Measurements from ENCODE around the gene CEACAM16. TPM values are rescaled to one million over a fixed set of nuclear protein-coding genes. Genes with fewer than 3 reads are reported as not detected.

CEACAM16 gene
- polyA plus RNA-seq, 1 donor (not counting 4 experiments of a cell fraction or from before 2014, with no cell fraction given): not detected

DNA sequence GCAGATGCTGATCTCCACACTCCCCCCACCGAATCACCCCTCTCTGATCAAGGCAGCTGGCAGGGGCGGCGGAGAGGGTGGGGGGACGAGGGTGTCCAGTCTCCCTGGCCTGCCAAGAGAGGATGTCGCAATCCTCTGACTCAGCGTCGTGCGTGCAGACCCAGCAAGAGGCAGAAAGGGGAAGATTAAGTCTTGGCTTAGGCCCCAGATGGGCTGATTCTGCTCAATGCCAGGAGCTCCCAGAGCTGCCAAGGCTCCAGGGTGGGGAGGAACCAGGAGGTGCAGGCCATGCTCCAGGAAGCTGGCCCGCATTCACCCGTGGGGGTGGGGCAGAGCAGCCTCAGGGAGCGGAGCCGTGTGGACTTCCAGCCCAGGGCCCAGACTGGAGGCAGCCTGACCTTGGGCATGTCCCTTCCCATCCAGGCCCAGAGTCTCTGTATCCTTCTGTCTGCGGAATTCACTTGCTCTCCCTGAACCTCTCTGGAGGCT lies 42.9 kb downstream of the CEACAM16 start:
- FAIRE-seq (peak; percentile 97), DNase-seq (ENCODE audit: low read depth, low spot score) (peak; percentile 96)
- H3K27me3 ChIP-seq (ENCODE audit: control insufficient read depth, extremely low read depth, insufficient read depth, low read length): no peaks in the 10 kb centered on the region
- H3K9me3 ChIP-seq (ENCODE audit: control insufficient read depth, low read depth, low read length): no peaks in the 10 kb centered on the region
- H3K27ac ChIP-seq (ENCODE audit: control insufficient read depth, insufficient read depth, low read length): peak overlapping the region; percentile 96
- no peaks in the 10 kb centered on the region for H3K79me2 ChIP-seq (ENCODE audit: control insufficient read depth, insufficient read depth, low read length)
- no peak overlapping the region for H2AFZ ChIP-seq (ENCODE audit: control insufficient read depth, low read length)
- H3K4me2 ChIP-seq (ENCODE audit: control insufficient read depth, extremely low read depth, insufficient read depth, low read depth, low read length): peak overlapping the region; percentile 45
- H3K4me1 ChIP-seq (ENCODE audit: control insufficient read depth, extremely low read depth, insufficient read depth, low read length): peaks cover 32% of the 10 kb centered on the region
- H3K9me1 ChIP-seq (ENCODE audit: control insufficient read depth, extremely low read depth, insufficient read depth, low read length): no peaks in the 10 kb centered on the region
- TF ChIP-seq, protein P1, sequence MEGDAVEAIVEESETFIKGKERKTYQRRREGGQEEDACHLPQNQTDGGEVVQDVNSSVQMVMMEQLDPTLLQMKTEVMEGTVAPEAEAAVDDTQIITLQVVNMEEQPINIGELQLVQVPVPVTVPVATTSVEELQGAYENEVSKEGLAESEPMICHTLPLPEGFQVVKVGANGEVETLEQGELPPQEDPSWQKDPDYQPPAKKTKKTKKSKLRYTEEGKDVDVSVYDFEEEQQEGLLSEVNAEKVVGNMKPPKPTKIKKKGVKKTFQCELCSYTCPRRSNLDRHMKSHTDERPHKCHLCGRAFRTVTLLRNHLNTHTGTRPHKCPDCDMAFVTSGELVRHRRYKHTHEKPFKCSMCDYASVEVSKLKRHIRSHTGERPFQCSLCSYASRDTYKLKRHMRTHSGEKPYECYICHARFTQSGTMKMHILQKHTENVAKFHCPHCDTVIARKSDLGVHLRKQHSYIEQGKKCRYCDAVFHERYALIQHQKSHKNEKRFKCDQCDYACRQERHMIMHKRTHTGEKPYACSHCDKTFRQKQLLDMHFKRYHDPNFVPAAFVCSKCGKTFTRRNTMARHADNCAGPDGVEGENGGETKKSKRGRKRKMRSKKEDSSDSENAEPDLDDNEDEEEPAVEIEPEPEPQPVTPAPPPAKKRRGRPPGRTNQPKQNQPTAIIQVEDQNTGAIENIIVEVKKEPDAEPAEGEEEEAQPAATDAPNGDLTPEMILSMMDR (optimal IDR thresholded peaks at IDR 0.05 in 1 of 3, IDR thresholded peaks at IDR 0.05 in 1 of 3, conservative IDR thresholded peaks at IDR 0.05 in 1 of 3; ENCODE audit: extremely low read depth in 1 of 3, insufficient read depth in 2 of 3, low read length in 3 of 3): no peak
- TF ChIP-seq EZH2 (IDR thresholded peaks at IDR 0.05; ENCODE audit: low read length): no peak
- dilution Hi-C loops (cut with MboI; ENCODE audit: extremely low pct_ligation_motif_present, low sequenced_read_pairs): no loop called here
- no peak overlapping the region for H3K4me3 ChIP-seq (ENCODE audit: control insufficient read depth in 2 of 3, extremely low read depth in 1 of 3, insufficient read depth in 2 of 3, low read depth in 1 of 3, low read length in 3 of 3)
- H4K20me1 ChIP-seq (ENCODE audit: control insufficient read depth, extremely low read depth, insufficient read depth, low read length): no peaks in the 10 kb centered on the region
- H3K9ac ChIP-seq (ENCODE audit: control insufficient read depth, extremely low read depth, insufficient read depth, low read length): peak overlapping the region; percentile 73
- no peaks in the 10 kb centered on the region for H3K36me3 ChIP-seq (ENCODE audit: control insufficient read depth in 2 of 2, extremely low read depth in 1 of 2, insufficient read depth in 2 of 2, low read length in 2 of 2)

DNA sequence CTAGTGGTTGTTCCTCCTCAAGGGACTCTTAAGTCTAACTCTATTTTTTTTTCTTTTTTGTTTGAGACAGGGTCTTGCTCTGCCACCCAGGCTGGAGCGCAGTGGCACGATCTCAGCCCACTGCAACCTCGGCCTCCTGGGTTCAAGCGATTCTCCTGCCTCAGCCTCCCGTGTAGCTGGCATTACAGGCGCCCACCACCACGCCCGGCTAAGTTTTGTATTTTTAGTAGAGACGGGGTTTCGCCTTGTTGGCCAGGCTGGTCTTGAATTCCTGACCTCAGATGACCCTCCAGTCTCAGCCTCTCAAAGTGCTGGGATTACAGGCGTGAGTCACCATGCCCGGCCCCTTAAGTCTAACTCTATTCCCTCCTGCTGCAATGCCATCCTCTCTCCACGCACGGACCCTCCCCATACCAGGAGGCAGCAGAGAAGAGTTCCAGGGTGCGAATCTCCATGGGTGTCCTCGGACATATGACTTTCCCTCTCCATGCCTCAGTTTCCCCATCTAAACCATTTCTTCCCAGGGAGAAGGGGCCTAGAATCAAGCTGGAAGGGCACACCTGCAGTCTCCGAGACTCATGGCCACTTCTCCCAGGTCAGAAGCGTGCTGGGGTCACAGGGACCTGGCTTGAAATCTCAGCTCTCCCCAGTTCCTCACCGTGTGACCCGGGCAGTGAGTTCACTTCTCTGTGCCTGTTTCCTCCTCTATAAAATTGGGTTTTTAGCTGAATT lies 43.5 kb downstream of the CEACAM16 start:
- no peak for DNase-seq (ENCODE audit: low read depth, low spot score)

More for the DNA sequence above, 43.5 kb downstream of the CEACAM16 start:
- no peaks in the 10 kb centered on the region for H3K79me2 ChIP-seq (ENCODE audit: control insufficient read depth, insufficient read depth, low read length)
- peak overlapping the region; percentile 96 for H3K27ac ChIP-seq (ENCODE audit: control insufficient read depth, insufficient read depth, low read length)
- no peak overlapping the region for H3K4me3 ChIP-seq (ENCODE audit: control insufficient read depth in 2 of 3, extremely low read depth in 1 of 3, insufficient read depth in 2 of 3, low read depth in 1 of 3, low read length in 3 of 3)
- dilution Hi-C loops (cut with MboI; ENCODE audit: extremely low pct_ligation_motif_present, low sequenced_read_pairs): no loop called here
- H4K20me1 ChIP-seq (ENCODE audit: control insufficient read depth, extremely low read depth, insufficient read depth, low read length): no peaks in the 10 kb centered on the region
- H2AFZ ChIP-seq (ENCODE audit: control insufficient read depth, low read length): no peak overlapping the region
- H3K4me2 ChIP-seq (ENCODE audit: control insufficient read depth, extremely low read depth, insufficient read depth, low read depth, low read length): peak overlapping the region; percentile 45
- H3K36me3 ChIP-seq (ENCODE audit: control insufficient read depth in 2 of 2, extremely low read depth in 1 of 2, insufficient read depth in 2 of 2, low read length in 2 of 2): no peaks in the 10 kb centered on the region
- peak overlapping the region; percentile 70 for H3K9ac ChIP-seq (ENCODE audit: control insufficient read depth, extremely low read depth, insufficient read depth, low read length)
- H3K27me3 ChIP-seq (ENCODE audit: control insufficient read depth, extremely low read depth, insufficient read depth, low read length): no peaks in the 10 kb centered on the region
- H3K9me1 ChIP-seq (ENCODE audit: control insufficient read depth, extremely low read depth, insufficient read depth, low read length): no peaks in the 10 kb centered on the region
- no peak for TF ChIP-seq EZH2 (IDR thresholded peaks at IDR 0.05; ENCODE audit: low read length)
- TF ChIP-seq, protein P1 (optimal IDR thresholded peaks at IDR 0.05 in 1 of 3, IDR thresholded peaks at IDR 0.05 in 1 of 3, conservative IDR thresholded peaks at IDR 0.05 in 1 of 3; ENCODE audit: extremely low read depth in 1 of 3, insufficient read depth in 2 of 3, low read length in 3 of 3): no peak
- FAIRE-seq: no peak
- no peaks in the 10 kb centered on the region for H3K9me3 ChIP-seq (ENCODE audit: control insufficient read depth, low read depth, low read length)
- peaks cover 36% of the 10 kb centered on the region for H3K4me1 ChIP-seq (ENCODE audit: control insufficient read depth, extremely low read depth, insufficient read depth, low read length)
